IMR-90 (cell line): Measurements from ENCODE around the gene NPTX1. TPM values are rescaled to one million over a fixed set of nuclear protein-coding genes. Genes with fewer than 3 reads are reported as not detected.

Source experiments
- ATAC-seq: fragments of 200-7000 bp; cut with Tn5 transposase; 2 replicates; pipeline ENCODE4 v1.9.1; 2020; ENCODE audit warnings: low read depth, mild to moderate bottlenecking, moderate library complexity
- BruUV-seq: library from RNA; stranded (reverse); fragments of 400-500 nt; replicated peaks from 2 replicates; lab custom pipeline; 2021; lab: Mats Ljungman, UMichigan
- CTCF ChIA-PET: fragments of 300-600 bp; formaldehyde crosslinking; extraction: SDS; loops from one replicate; lab custom pipeline; 2021; ENCODE audit warnings: antibody characterized with exemption; lab: Yijun Ruan, JAX
- POLR2A ChIA-PET: fragments of 300-600 bp; sonication (Branson Sonifier 250); formaldehyde crosslinking; loops from one replicate; lab custom pipeline; 2022; ENCODE audit warnings: antibody characterized with exemption; ENCODE audit not compliant: unreplicated experiment; lab: Charles Lee
- DNase-seq: peaks from one replicate; pipeline ENCODE4 v3.0.0; 2013
- H2AFZ ChIP-seq: replicated peaks from 2 replicates; pipeline ENCODE3; 2013; ENCODE audit warnings: low read length, mild to moderate bottlenecking; ENCODE audit not compliant: poor library complexity
- H2AK5ac ChIP-seq: 2 replicates; pipeline ENCODE4 v1.6.1; 2013; ENCODE audit warnings: low read depth, low read length, inconsistent platforms
- H2AK9ac ChIP-seq: replicated peaks from 2 replicates; pipeline ENCODE3; 2013; ENCODE audit warnings: mild to moderate bottlenecking, low read depth, low read length, moderate library complexity; ENCODE audit not compliant: poor library complexity
- H2BK120ac ChIP-seq: 2 replicates; pipeline ENCODE4 v1.6.1; 2013; ENCODE audit warnings: low read depth, low read length, inconsistent platforms
- H2BK15ac ChIP-seq: 3 replicates; pipeline ENCODE4 v1.6.1; 2013; ENCODE audit warnings: low read depth, low read length, inconsistent platforms
- H2BK20ac ChIP-seq: 2 replicates; pipeline ENCODE4 v1.6.1; 2013; ENCODE audit warnings: low read depth, mild to moderate bottlenecking, inconsistent platforms, low read length, moderate library complexity
- H2BK5ac ChIP-seq: 2 replicates; pipeline ENCODE4 v1.6.1; 2013; ENCODE audit warnings: mild to moderate bottlenecking, low read depth, low read length, inconsistent platforms; ENCODE audit not compliant: poor library complexity, severe bottlenecking
- H3K14ac ChIP-seq: replicated peaks from 2 replicates; pipeline ENCODE4 v1.6.1; 2013; ENCODE audit warnings: low read depth, low read length, inconsistent platforms
- H3K18ac ChIP-seq: 2 replicates; pipeline ENCODE4 v1.6.1; 2013; ENCODE audit warnings: low read depth, low read length, control low read depth
- H3K23ac ChIP-seq: 2 replicates; pipeline ENCODE4 v1.6.1; 2013; ENCODE audit warnings: low read depth, low read length, inconsistent platforms
- H3K27ac ChIP-seq: 2 replicates; pipeline ENCODE4 v1.5.1; 2013; ENCODE audit warnings: mild to moderate bottlenecking, control low read depth, low read length; ENCODE audit not compliant: insufficient read depth
- H3K27me3 ChIP-seq: 2 replicates; pipeline ENCODE4 v1.6.1; 2013; ENCODE audit warnings: low read length; ENCODE audit not compliant: control insufficient read depth, insufficient read depth
- H3K36me3 ChIP-seq: 2 replicates; pipeline ENCODE4 v1.6.1; 2013; ENCODE audit warnings: low read length, mixed read lengths; ENCODE audit not compliant: control insufficient read depth, insufficient read depth
- H3K4ac ChIP-seq: 2 replicates; pipeline ENCODE4 v1.6.1; 2013; ENCODE audit warnings: low read depth, low read length, inconsistent platforms
- H3K4me1 ChIP-seq: 2 replicates; pipeline ENCODE4 v1.6.1; 2013; ENCODE audit warnings: low read length, mixed read lengths; ENCODE audit not compliant: control insufficient read depth, insufficient read depth
- H3K4me2 ChIP-seq: 2 replicates; pipeline ENCODE4 v1.6.1; 2013; ENCODE audit warnings: low read depth, mild to moderate bottlenecking, control low read depth, low read length, moderate library complexity
- H3K4me3 ChIP-seq: 2 replicates; pipeline ENCODE4 v1.5.1; 2013; ENCODE audit warnings: low read depth, mild to moderate bottlenecking, control low read depth, low read length, moderate library complexity; ENCODE audit not compliant: insufficient read depth
- H3K56ac ChIP-seq: 2 replicates; pipeline ENCODE4 v1.6.1; 2013; ENCODE audit warnings: low read length, inconsistent platforms; ENCODE audit not compliant: insufficient read depth; ENCODE audit errors: extremely low read depth
- H3K79me1 ChIP-seq, 2 experiments: 2 replicates each; pipeline ENCODE4 v1.6.1; 2013; ENCODE audit warnings: low read length in 2 of 2, inconsistent platforms in 1 of 2, low read depth in 1 of 2
- H3K9ac ChIP-seq: 2 replicates; pipeline ENCODE4 v1.6.1; 2013; ENCODE audit warnings: low read depth, low read length, control low read depth
- H3K9me1 ChIP-seq: 2 replicates; pipeline ENCODE4 v1.6.1; 2013; ENCODE audit warnings: low read length, inconsistent platforms; ENCODE audit not compliant: insufficient read depth
- H3K9me3 ChIP-seq: 2 replicates; pipeline ENCODE4 v1.6.1; 2013; ENCODE audit warnings: low read length; ENCODE audit not compliant: control insufficient read depth, insufficient read depth
- H4K20me1 ChIP-seq: 2 replicates; pipeline ENCODE4 v1.6.1; 2013; ENCODE audit warnings: low read length, inconsistent platforms; ENCODE audit not compliant: insufficient read depth
- H4K5ac ChIP-seq: 2 replicates; pipeline ENCODE4 v1.6.1; 2013; ENCODE audit warnings: mild to moderate bottlenecking, low read depth, low read length, control low read depth
- H4K8ac ChIP-seq, 2 experiments: 2 replicates each; pipeline ENCODE4 v1.6.1; 2013; ENCODE audit warnings: low read depth in 2 of 2, low read length in 2 of 2, control low read depth in 1 of 2, inconsistent platforms in 1 of 2
- H4K91ac ChIP-seq: 2 replicates; pipeline ENCODE4 v1.6.1; 2013; ENCODE audit warnings: low read depth, low read length, inconsistent platforms; ENCODE audit not compliant: insufficient read depth
- BHLHE40 ChIP-seq: fragments of 150-350 bp; IDR thresholded peaks from 2 replicates; pipeline ENCODE4 v1.6.1; 2016; ENCODE audit warnings: mild to moderate bottlenecking, low read depth, low read length
- CHD1 ChIP-seq: IDR thresholded peaks from 2 replicates; pipeline ENCODE4 v1.6.1; 2012; ENCODE audit warnings: low read depth, low read length, improper control_type of control experiment
- FOS ChIP-seq: fragments of 150-350 bp; IDR thresholded peaks from 2 replicates; pipeline ENCODE4 v1.6.1; 2016; ENCODE audit warnings: low read depth, low read length
- MAFK ChIP-seq: IDR thresholded peaks from 2 replicates; pipeline ENCODE4 v1.6.1; 2012; ENCODE audit warnings: low read depth, low read length, improper control_type of control experiment
- MAZ ChIP-seq: IDR thresholded peaks from 2 replicates; pipeline ENCODE4 v1.6.1; 2012; ENCODE audit warnings: low read depth, mild to moderate bottlenecking, low read length, improper control_type of control experiment, moderate library complexity, borderline replicate concordance
- NFE2L2 ChIP-seq: fragments of 150-350 bp; IDR thresholded peaks from 2 replicates; pipeline ENCODE4 v1.6.1; 2016; ENCODE audit warnings: low read depth, mild to moderate bottlenecking, low read length
- POLR2A ChIP-seq: IDR thresholded peaks from 2 replicates; pipeline ENCODE4 v1.6.1; 2012; ENCODE audit warnings: mild to moderate bottlenecking, low read depth, low read length
- RAD21 ChIP-seq: IDR thresholded peaks from 2 replicates; pipeline ENCODE4 v1.6.1; 2012; ENCODE audit warnings: low read length, improper control_type of control experiment
- RCOR1 ChIP-seq: IDR thresholded peaks from 2 replicates; pipeline ENCODE4 v1.6.1; 2012; ENCODE audit warnings: mild to moderate bottlenecking, low read length, improper control_type of control experiment; ENCODE audit not compliant: insufficient replicate concordance
- RFX5 ChIP-seq: IDR thresholded peaks from 2 replicates; pipeline ENCODE4 v1.8.0; 2012; ENCODE audit warnings: low read depth, mild to moderate bottlenecking, low read length, moderate library complexity
- SMC3 ChIP-seq: fragments of 150-350 bp; IDR thresholded peaks from 2 replicates; pipeline ENCODE4 v1.6.1; 2016; ENCODE audit warnings: low read depth, mild to moderate bottlenecking, antibody characterized with exemption, low read length, moderate library complexity
- WGBS, 2 experiments: methylation state at CpG; one replicate each; pipeline versions ENCODE4 v1.1.5 to v1.1.7; 2013; ENCODE audit warnings: missing lambda C conversion rate in 2 of 2; ENCODE audit not compliant: insufficient read length in 1 of 2; ENCODE audit errors: extremely low coverage in 2 of 2; 5-methylcytosine and 5-hydroxymethylcytosine counted together
- dilution Hi-C: fragments of 300-500 bp; cut with HindIII; formaldehyde crosslinking; loops from one replicate; pipeline ENCODE4 v1.14.3; 2018; ENCODE audit warnings: low sequenced_read_pairs; ENCODE audit not compliant: unreplicated experiment
- in situ Hi-C: fragments of 300-500 bp; cut with MboI; formaldehyde crosslinking; loops from 3 replicates; pipeline ENCODE4 v1.14.3; 2019; ENCODE audit warnings: low sequenced_read_pairs, inconsistent platforms, mixed read lengths
- intact Hi-C: fragments of 100-400 bp; cut with micrococcal nuclease; formaldehyde crosslinking; loops from 2 replicates; pipeline ENCODE4 v1.10.0; 2022
- polyA plus RNA-seq, 3 experiments: library from polyadenylated mRNA; depleted of rRNA; stranded (reverse); fragments of >200 nt; gene quantifications; 2 replicates each; pipeline ENCODE4 v1.2.3, GENCODE V29; 2012; ENCODE audit warnings: low replicate concordance in 1 of 3
- total RNA-seq: library from RNA; depleted of rRNA; stranded (reverse); fragments of >200 nt; gene quantifications from 2 replicates; pipeline ENCODE4 v1.2.3, GENCODE V29; 2012
- TF ChIP-seq, protein P1 (sequence below): conservative IDR thresholded peaks from 2 replicates; pipeline ENCODE4 v1.5.1; 2012; ENCODE audit warnings: mild to moderate bottlenecking, low read depth, low read length, improper control_type of control experiment
- TF ChIP-seq, protein P2 (sequence below): fragments of 150-350 bp; IDR thresholded peaks from 2 replicates; pipeline ENCODE4 v1.6.1; 2017; ENCODE audit warnings: mild to moderate bottlenecking, antibody characterized with exemption, low read length, low read depth

Gene NPTX1
- total and polyA plus RNA-seq, 2 of the 4 experiments (the other 2 are of a cell fraction), result 20.8 to 39.5 TPM

DNA sequence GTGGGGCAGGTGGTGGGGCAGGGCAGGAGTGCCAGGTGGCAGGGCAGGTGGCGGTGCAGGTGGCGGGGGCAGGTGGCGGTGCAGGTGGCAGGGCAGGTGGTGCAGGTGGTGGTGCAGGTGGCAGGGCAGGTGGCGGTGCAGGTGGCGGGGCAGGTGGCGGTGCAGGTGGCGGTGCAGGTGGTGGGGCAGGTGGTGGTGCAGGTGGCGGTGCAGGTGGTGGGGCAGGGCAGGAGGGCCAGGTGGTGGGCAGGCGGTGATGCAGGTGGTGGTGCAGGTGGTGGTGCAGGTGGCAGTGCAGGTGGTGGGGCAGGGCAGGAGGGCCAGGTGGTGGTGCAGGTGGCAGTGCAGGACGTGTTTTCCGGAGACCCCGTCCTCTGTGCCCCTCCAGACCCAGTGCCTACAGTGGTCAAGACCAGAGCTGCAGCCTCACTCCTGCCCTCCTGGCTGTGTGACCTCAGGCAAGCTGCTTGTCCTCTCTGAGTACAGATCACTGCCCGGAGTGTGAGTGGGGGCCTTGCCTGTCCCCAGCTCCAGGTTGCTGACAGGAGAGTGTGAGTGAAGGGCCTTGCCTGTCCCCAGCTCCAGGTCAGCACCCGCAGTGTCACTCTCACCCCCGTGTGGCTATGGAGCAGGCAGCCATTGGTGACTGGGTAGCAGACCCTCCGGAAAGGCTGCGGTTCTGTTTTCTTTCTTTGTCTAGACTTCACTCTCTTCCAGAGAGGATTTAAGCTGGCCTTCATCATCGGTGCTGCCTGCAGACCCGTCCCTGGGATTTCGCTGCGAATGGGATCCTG, 16.1 kb upstream of the NPTX1 start:
- dilution Hi-C loops (no loop called here), intact Hi-C loops (no loop called here), in situ Hi-C loops (no loop called here)
- no peak overlapping the region for H4K91ac ChIP-seq
- H3K9me3 ChIP-seq, result peaks cover 2% of the 10 kb centered on the region; the same call in 1 of the 2 replicates
- TF ChIP-seq POLR2A (no peak), BHLHE40 (no peak), FOS (no peak), NFE2L2 (no peak), MAFK (no peak), RFX5 (no peak), RCOR1 (no peak), CHD1 (no peak), RAD21 (no peak), SMC3 (no peak), MAZ (no peak)
- TF ChIP-seq, protein P1, sequence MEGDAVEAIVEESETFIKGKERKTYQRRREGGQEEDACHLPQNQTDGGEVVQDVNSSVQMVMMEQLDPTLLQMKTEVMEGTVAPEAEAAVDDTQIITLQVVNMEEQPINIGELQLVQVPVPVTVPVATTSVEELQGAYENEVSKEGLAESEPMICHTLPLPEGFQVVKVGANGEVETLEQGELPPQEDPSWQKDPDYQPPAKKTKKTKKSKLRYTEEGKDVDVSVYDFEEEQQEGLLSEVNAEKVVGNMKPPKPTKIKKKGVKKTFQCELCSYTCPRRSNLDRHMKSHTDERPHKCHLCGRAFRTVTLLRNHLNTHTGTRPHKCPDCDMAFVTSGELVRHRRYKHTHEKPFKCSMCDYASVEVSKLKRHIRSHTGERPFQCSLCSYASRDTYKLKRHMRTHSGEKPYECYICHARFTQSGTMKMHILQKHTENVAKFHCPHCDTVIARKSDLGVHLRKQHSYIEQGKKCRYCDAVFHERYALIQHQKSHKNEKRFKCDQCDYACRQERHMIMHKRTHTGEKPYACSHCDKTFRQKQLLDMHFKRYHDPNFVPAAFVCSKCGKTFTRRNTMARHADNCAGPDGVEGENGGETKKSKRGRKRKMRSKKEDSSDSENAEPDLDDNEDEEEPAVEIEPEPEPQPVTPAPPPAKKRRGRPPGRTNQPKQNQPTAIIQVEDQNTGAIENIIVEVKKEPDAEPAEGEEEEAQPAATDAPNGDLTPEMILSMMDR, result no peak
- TF ChIP-seq, protein P2, sequence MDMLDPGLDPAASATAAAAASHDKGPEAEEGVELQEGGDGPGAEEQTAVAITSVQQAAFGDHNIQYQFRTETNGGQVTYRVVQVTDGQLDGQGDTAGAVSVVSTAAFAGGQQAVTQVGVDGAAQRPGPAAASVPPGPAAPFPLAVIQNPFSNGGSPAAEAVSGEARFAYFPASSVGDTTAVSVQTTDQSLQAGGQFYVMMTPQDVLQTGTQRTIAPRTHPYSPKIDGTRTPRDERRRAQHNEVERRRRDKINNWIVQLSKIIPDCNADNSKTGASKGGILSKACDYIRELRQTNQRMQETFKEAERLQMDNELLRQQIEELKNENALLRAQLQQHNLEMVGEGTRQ, result no peak
- H3K4ac ChIP-seq, result no peak overlapping the region
- H2BK120ac ChIP-seq, result no peak overlapping the region
- no peaks in the 10 kb centered on the region for H4K20me1 ChIP-seq
- no peak for DNase-seq
- no TSS peak for BruUV-seq
- H2BK20ac ChIP-seq, result no peak overlapping the region
- 83% methylated on average over 10 of the region's 21 CpGs; no CpG with 5 or more reads in 1 of the 2 experiments for WGBS, 2 experiments
- no peak overlapping the region for H3K18ac ChIP-seq
- no peak overlapping the region for H2AK9ac ChIP-seq
- no peak overlapping the region for H3K14ac ChIP-seq
- H2BK5ac ChIP-seq, result no peak overlapping the region
- no peak overlapping the region for H3K9ac ChIP-seq
- H2AK5ac ChIP-seq, result no peak overlapping the region
- H3K9me1 ChIP-seq, result no peaks in the 10 kb centered on the region
- no peak overlapping the region for H4K8ac ChIP-seq
- POLR2A ChIA-PET, result no interaction called here
- H3K56ac ChIP-seq, result no peak overlapping the region
- H2AFZ ChIP-seq, result peak overlapping the region; percentile 70
- H3K79me1 ChIP-seq, result no peaks in the 10 kb centered on the region
- H3K4me2 ChIP-seq, result no peak overlapping the region
- H3K36me3 ChIP-seq, result no peaks in the 10 kb centered on the region
- CTCF ChIA-PET, result no interaction called here
- no peak overlapping the region for H2BK15ac ChIP-seq
- no peak overlapping the region for H3K27ac ChIP-seq
- ATAC-seq, result no peak
- no peaks in the 10 kb centered on the region for H3K4me1 ChIP-seq
- H3K4me3 ChIP-seq, result no peak overlapping the region
- H3K27me3 ChIP-seq, result peaks cover 24% of the 10 kb centered on the region
- no peak overlapping the region for H4K5ac ChIP-seq
- H3K23ac ChIP-seq, result no peak overlapping the region
